Epidermal melanocyte (primary cell): ENCODE results near the gene CHCHD1.
"Not testable (repeated sequence)": the region's sequence is repeated elsewhere in the genome, so short reads cannot be mapped to it uniquely, and the experiment has no call there.

ENCODE experiments used
- DNase-seq: peaks from one replicate; pipeline ENCODE4 v3.0.0; 2011; ENCODE audit warnings: low spot score; ENCODE audit not compliant: insufficient read length

CHCHD1 gene

DNA sequence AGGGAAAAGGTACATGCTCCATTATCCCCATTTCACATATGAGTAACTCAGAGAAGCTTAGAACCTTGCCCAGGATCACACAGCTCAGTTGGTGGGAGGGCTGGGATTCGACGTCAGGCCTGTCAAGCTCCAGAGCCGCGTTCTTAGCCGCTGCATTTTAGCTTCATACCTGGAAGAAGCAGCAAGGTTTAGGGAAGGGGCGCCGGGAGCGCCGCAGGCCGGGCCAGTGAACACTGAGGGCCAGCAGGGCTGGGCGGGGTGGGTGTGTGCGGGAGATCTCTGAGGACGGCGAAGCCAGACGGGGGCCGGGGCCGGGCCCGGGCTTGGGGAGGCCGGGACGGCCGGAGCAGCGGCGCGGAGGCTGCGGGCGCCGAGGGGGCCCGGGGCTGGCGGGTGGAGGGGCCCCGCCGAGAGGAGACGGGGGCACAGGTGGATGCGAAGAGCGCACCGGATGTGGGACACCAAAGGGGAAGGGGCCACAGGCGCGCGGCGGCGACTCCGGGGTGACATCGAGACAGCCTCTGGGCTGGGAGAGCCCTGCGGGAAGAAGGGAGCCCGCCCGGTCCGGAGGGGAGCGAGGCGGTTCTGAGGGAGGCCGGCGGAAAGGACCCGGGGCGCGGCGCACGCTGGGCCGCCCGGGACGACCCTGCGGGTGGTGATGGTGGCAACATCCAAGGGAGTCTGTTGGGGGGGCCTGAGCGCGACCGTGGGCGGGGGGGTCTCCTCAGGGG lies 29.1 kb downstream of the CHCHD1 start:
- no peak for DNase-seq

DNA sequence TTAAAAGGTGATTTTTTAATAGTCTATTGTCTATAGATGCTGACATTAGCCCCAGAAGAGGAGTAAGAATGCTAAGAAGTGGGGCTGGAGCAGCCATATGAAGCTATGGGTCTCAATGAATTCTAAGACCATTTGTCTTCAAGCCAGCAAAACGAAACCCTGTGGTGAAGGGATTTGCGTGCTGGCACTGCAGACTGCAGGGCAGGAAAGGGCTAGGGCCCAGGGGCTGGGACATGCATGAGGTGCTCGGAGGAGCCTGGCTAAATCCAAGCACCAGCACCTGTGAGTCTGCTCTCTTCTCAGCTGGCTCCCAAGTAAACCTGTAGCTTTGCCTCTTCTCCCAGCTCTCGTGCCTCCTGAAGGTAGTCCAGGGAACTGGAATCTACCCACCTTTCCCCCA lies 30.8 kb downstream of the CHCHD1 start:
- DNase-seq = no peak

DNA sequence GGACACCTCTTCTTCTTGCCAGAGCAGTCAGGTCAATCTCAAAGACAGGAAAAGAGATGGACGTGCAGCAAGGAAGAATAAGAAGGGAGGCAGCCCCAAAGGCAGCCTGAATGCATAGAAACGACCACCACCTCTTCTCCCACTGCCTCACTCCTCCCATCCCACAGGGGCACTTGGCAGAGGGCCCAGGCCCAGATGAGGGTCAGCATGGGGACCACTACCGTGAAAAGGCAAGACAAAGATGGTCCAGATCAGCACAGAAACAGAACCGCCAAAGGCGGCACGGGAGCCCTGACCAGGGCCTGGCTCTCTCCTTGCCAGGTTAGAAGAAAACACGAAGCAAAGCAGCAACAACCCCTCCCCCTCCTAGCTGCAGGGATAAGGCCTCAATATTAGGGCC lies 31.5 kb downstream of the CHCHD1 start:
- DNase-seq = no peak

DNA sequence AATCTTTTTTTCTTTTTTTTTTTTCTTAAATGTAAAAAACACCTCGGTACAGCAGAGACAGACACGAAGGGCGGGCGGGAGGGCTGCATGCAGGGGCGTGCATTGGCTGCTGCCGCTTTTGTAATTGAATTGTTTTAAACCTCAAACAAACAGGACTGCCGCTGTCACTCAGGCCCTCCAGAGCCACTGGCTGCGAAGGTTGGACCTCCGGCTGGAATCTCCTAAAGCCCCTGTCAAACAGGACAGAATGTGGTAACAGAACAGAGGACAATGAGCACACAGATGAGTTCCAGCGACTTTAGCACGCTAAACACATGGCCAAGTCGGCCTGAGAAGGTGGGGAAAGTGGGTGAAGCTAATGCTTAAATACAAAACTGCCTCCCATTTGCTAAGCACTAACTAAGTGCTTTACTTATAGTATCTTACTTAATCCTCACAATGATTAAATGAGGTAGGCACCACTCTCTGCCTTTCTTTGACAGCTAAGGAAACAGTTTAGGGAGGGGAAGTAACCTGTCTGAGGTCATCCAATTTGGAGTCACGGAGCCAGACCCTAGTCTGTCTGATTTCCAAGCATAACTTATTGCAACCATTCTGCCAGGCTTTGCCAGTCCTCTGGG lies 32.5 kb downstream of the CHCHD1 start:
- no peak for DNase-seq

DNA sequence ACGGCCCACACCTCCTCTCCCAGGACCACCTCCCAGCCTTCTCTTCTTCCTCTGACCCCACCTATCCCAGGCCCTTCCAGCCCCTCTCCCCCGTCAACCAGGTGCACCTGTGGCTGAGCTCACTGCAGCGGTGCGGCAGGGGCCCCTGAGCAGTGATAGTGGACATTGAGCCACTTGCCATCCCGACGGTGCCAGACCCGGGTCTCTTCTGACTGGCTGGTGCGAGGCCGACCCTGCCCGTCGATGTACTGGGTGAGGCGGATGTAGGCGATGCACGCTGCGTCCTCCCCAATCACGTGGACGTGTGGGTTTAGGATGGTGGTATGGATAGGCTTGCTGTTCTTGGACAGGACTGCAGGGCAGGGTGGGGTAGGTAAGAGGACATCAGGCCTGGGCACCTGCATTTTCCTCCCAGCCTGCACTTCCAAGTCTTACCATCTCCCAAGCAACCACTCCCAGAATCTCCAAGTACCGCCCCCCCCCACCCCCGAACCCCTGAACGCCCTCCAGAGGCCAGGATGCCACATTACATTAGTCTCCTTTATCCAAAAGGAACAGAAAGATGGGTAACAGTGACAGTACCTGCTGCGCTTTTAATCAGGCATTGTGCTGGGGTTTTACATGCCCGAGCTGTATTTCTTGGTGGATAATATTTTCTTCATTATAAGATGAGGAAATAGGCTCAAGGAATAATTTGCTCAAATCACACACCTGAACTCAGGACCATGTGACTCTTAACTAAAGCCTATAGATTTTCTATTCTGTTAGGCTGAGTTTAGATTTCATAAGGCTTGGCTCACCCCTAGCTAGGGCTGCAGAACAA lies 33.3 kb downstream of the CHCHD1 start:
- no peak for DNase-seq

DNA sequence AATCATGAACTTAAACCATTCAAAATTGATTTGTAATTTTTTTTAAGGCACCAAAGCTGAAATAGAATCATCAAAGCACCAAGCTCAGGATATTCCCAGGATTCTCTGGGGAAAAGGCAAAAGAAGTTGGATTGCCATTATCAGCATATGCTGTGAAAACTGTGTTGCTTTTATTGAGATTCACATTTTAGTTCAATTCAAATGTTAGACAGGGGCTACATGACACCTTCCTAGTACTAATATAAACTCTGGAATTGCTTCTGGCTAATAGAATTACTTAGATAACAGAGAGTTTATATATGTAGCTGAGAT lies 33.8 kb downstream of the CHCHD1 start:
- DNase-seq = no peak

DNA sequence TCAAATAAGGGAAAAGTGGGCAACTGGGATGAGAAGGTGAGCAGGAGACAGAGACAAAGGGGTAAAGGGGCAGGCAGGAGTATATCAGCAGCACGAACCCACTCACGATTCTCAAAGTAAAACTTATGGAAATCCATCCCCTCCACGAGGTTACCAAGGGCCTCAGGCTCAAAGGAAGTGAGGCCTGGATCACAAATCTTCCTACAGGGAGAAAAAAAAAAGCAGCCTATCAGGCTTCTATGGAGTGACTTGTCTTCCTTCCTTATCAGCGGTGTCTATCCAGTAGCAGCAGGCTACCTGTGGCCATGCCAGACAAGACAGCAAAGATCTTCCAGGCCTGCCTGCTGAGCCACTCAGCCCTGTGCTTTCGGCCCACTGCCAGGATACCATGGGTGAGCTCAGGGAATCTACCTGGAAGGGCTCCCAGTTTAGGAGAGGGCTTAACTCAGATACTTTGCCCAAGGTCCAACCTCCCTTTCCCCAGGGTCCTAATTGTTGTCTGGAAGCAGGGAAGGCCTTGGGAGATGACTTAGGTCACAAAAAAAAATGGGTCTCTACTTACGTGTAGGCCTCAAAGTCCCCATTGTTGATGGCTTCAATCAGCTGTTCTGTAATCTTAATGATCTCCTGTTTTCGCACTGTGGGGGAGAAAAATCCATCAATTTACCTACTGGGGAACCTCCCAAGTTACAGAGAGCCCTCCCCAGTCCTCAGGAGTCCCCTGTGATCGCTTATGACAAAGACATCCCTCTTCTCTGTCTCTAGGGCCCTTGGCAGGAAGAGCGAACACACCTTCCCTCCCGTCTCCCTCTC lies 35.3 kb downstream of the CHCHD1 start:
- DNase-seq = no peak

DNA sequence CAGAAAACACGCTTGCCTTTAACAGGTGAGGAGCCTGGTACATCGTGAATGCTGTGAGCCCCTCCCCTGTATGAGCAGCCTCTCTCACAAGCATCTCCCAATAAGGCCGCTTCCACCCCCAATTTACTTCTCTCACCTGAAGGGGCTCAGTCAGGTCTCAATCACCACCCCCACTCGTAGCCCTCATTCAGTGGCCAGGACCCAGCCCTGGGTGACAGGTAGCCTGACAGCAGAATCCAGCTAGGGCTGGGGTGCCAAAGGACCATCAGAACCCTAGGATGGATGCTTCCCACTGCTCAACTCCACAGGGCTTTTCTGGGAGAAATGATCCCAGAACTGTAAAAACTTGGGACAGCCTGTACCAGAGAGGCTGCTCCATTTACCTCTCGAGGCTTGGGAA lies 36.0 kb downstream of the CHCHD1 start:
- no peak for DNase-seq

DNA sequence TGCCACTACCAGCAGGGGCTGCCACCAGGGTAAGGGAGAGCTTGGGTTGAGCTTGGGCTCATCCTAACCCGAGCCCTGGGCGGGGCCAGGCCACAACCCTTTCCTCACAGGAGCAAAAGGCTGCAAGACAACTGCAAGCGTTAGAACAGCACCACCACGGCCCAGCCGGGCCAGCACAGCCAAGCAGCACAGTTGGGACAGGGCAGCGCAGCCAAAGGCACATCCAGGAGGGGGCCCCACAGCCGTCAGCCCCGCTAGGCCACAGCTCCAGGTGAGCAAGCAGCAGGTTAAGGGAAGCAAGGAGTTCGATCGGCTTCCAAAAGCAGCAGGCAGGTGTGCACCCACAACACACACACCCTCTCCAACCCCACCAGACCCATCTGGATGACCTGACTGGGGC lies 36.6 kb downstream of the CHCHD1 start:
- DNase-seq = no peak

DNA sequence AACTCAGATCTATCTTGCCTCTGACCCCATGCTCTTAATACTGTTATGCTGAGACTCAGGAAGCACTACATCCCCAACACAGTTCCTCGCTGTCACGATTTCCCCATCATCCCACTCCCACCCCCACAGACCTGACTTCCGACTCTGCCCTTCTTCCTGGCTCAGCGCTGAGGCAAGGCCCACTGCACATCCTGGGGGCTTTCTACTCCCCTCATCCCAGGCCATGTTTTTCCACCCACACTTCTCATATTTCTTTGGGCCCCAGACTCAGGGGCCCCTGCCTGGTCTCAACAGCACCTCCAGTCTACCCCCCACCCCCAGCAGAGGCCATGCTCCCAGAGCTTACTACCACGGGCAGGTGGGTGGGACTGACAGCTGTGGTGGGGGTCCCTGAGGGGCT lies 37.2 kb downstream of the CHCHD1 start:
- DNase-seq = no peak

DNA sequence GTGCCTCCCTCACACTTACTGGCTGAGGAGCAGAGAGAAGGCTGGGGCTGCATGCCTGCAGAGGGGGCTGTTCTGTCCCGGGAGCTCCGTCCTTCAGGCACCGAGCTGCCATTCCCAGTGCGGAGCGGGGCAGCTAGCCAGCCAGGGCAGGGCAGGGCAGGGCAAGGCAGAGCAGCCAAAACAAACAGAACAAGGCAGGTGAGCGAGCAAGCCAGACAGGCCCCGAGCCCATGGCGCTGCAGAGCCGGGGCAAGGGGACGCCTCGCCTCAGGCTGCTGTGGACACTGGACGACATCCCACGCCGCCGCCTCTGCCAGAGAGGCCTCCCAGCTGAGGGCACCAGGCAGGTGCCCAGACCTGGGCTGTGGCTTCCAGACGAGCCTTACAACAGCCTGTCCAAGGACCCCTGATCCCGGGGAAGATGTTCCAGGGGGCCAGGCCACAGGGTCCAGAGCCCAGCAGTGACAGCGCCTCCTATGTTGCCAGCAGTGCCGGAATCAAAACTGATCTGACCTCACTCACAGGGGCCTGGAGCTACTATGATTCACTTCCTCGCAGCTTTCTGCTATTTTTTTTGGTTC lies 37.8 kb downstream of the CHCHD1 start:
- no peak for DNase-seq

DNA sequence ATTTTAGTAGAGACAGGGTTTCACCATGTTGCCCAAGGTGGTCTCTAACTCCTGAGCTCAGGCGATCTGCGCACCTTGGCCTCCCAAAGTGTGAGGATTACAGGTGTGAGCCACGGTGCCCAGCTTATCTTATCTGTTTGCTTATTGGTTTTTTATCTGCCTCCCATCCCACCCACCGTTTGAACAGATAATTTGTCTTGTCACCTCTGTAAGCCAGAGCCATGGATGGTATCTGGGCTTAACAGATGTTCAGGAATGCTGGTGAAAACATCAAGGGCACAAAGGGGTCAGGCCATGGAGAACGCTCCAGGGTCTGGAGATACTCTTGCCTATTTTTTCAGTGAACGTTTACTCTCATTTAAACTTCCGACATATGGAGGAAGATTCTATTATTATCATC lies 41.5 kb downstream of the CHCHD1 start:
- no peak for DNase-seq

DNA sequence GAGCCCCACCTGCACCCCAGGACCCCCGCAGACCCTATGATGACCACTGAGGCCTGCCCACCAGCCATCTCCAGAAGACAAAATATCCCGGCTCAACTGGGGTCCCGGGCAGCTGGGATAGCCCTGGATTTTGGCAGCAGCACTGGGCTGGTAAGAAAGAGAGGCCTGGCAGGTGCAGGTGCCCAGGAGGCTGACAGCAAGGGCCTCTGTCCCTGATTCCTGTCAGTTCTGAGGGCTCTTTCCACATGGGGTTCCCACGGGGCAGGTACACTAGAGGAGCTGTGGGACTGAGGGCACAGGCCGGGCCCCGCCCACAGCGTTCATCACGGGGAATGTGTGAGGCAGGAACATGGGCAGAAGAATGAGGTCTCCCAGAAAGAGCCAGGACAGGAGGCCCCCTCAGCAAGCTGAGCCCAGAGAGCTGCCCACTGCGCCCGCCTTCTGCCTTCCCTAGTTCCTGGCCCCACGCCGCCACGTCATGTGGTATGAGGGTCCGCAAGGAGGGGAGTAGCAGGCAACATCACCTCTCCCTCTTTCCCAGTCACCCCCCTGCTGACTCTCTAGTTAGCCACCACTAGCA lies 42.4 kb downstream of the CHCHD1 start:
- no peak for DNase-seq

DNA sequence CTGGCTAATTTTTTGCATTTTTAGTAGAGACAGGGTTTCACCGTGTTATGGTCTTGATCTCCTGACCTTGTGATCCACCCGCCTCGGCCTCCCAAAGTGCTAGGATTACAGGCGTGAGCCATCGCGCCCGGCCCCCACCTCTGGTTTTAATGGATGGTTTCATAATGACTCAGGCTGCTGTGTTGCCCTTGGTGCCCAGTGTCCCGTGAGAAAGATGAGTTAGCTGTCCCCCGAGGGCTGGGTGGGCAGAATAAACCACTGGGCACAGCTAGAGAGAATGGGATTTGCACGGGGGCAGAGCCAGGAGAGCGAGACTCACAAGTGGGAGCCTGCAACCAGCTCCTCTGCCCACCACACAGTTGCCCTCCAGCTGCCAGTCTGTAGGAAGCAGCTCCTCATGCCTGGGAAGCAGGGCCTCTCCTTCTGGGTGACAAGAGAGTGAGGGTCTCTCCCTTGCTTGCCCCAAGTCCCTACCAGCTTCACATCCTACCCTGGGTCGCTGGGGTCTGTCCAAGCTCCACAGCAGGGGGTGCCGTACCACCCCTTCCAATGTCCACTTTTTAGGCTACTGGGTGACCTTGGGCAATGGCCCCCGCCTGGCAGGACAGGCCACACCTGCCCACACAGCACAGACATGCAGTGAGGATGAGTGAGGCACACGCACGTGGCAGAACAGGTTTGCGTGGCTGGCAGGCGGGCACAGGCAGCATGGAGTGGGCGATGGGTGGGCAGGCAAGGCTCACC lies 45.7 kb downstream of the CHCHD1 start:
- DNase-seq = no peak

DNA sequence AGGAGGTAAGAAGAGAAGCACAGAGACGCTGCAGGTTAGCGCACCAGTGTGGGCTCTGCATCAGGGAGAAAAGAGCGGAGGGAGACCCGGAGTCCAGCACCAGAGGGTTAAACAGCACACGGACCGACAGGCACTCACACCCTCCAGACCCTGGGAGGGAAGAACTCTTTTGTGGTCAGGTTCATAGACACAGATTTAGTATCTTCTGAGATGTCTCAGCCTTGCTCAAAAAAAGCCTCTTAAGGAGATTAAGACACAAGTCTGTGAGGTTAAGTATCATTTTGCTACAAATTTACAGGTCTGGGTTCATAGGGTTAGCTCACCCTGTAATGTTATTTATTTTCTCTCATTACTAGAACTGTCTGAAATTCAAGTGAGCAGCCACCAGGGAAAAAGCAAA lies 46.3 kb downstream of the CHCHD1 start:
- DNase-seq = no peak

DNA sequence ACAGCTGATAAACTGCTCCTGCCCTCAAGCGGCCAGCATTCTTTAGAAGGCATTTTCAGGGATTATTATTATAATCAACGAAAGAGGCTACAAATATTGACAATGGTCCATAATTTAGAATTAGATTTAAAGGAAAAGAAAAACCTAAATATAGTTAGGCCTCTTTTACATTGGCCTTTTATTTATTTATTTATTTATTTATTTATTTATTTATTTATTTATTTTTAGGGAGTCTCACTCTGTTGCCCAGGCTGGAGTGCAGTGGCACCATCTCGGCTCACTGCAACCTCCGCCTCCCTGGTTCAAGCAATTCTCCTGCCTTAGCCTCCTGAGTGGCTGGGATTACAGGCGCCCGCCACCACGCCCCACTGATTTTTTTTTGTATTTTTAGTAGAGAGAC lies 47.2 kb downstream of the CHCHD1 start:
- DNase-seq = not testable (repeated sequence)
